Skeletal muscle satellite cell (primary cell): ENCODE data around the gene LTA4H.
"Not testable (repeated sequence)": the region's sequence is repeated elsewhere in the genome, so short reads cannot be mapped to it uniquely, and the experiment has no call there.

ENCODE experiments used
- H3K27me3 ChIP-seq: 2 replicates; pipeline ENCODE4 v1.7.0; 2013; ENCODE audit warnings: low read length; ENCODE audit not compliant: control insufficient read depth, insufficient read depth
- H3K36me3 ChIP-seq: 2 replicates; pipeline ENCODE4 v1.7.0; 2013; ENCODE audit warnings: mild to moderate bottlenecking, control low read depth, low read length; ENCODE audit not compliant: insufficient read depth
- H3K4me1 ChIP-seq: 2 replicates; pipeline ENCODE4 v1.7.0; 2013; ENCODE audit warnings: low read length; ENCODE audit not compliant: control insufficient read depth, insufficient read depth
- H3K4me2 ChIP-seq: 2 replicates; pipeline ENCODE4 v1.7.0; 2013; ENCODE audit warnings: mild to moderate bottlenecking, low read length
- H3K4me3 ChIP-seq: 2 replicates; pipeline ENCODE4 v1.7.0; 2013; ENCODE audit warnings: low read length
- H3K9ac ChIP-seq: 2 replicates; pipeline ENCODE4 v1.7.0; 2013; ENCODE audit warnings: mild to moderate bottlenecking, low read depth, low read length, moderate library complexity
- H3K9me3 ChIP-seq: replicated peaks from 2 replicates; pipeline ENCODE4 v1.7.0; 2013; ENCODE audit warnings: mild to moderate bottlenecking, control low read depth, low read length

The LTA4H gene

GRCh38 chr12:95982602-95983001, 52.8 kb downstream of the LTA4H start:
- no peak overlapping the region for H3K4me2 ChIP-seq
- no peaks in the 10 kb centered on the region for H3K4me1 ChIP-seq
- no peak overlapping the region for H3K9ac ChIP-seq
- H3K9me3 ChIP-seq = no peaks in the 10 kb centered on the region
- no peaks in the 10 kb centered on the region for H3K27me3 ChIP-seq
- no peaks in the 10 kb centered on the region for H3K36me3 ChIP-seq
- H3K4me3 ChIP-seq = no peak overlapping the region

GRCh38 chr12:95980437-95980836, 55.0 kb downstream of the LTA4H start:
- no peaks in the 10 kb centered on the region for H3K9me3 ChIP-seq
- H3K36me3 ChIP-seq = no peaks in the 10 kb centered on the region
- no peak overlapping the region for H3K4me2 ChIP-seq
- no peaks in the 10 kb centered on the region for H3K4me1 ChIP-seq
- no peak overlapping the region for H3K9ac ChIP-seq
- H3K27me3 ChIP-seq = no peaks in the 10 kb centered on the region
- no peak overlapping the region for H3K4me3 ChIP-seq

GRCh38 chr12:95978774-95979173, 56.6 kb downstream of the LTA4H start:
- Histone ChIP-seq H3K4me2 (no peak overlapping the region), H3K4me1 (no peaks in the 10 kb centered on the region), H3K36me3 (no peaks in the 10 kb centered on the region), H3K9me3 (no peaks in the 10 kb centered on the region), H3K9ac (no peak overlapping the region), H3K4me3 (no peak overlapping the region), H3K27me3 (no peaks in the 10 kb centered on the region)

- no peaks in the 10 kb centered on the region for H3K36me3 ChIP-seq
- H3K4me3 ChIP-seq = no peak overlapping the region
- no peaks in the 10 kb centered on the region for H3K27me3 ChIP-seq
- H3K9ac ChIP-seq = no peak overlapping the region
- H3K4me1 ChIP-seq = no peaks in the 10 kb centered on the region
- H3K9me3 ChIP-seq = no peaks in the 10 kb centered on the region
- no peak overlapping the region for H3K4me2 ChIP-seq
Measured at GRCh38 chr12:95978351-95978750, 57.0 kb downstream of the LTA4H start.

GRCh38 chr12:95977764-95978305, 57.6 kb downstream of the LTA4H start:
- no peak overlapping the region for H3K4me2 ChIP-seq
- no peak overlapping the region for H3K4me3 ChIP-seq
- no peaks in the 10 kb centered on the region for H3K36me3 ChIP-seq
- H3K27me3 ChIP-seq = no peaks in the 10 kb centered on the region
- no peak overlapping the region for H3K9ac ChIP-seq
- no peaks in the 10 kb centered on the region for H3K9me3 ChIP-seq
- no peaks in the 10 kb centered on the region for H3K4me1 ChIP-seq

GRCh38 chr12:95976416-95976832, 59.0 kb downstream of the LTA4H start:
- Histone ChIP-seq H3K4me2 (no peak overlapping the region), H3K36me3 (no peaks in the 10 kb centered on the region), H3K27me3 (no peaks in the 10 kb centered on the region), H3K9ac (no peak overlapping the region), H3K4me1 (no peaks in the 10 kb centered on the region), H3K9me3 (no peaks in the 10 kb centered on the region), H3K4me3 (no peak overlapping the region)

- Histone ChIP-seq H3K36me3 (no peaks in the 10 kb centered on the region), H3K9me3 (no peaks in the 10 kb centered on the region), H3K9ac (no peak overlapping the region), H3K27me3 (no peaks in the 10 kb centered on the region), H3K4me2 (no peak overlapping the region), H3K4me3 (no peak overlapping the region), H3K4me1 (no peaks in the 10 kb centered on the region)
Measured at GRCh38 chr12:95975491-95975890, 59.9 kb downstream of the LTA4H start.

- Histone ChIP-seq H3K9ac (no peak overlapping the region), H3K27me3 (no peaks in the 10 kb centered on the region), H3K4me1 (no peaks in the 10 kb centered on the region), H3K4me3 (no peak overlapping the region), H3K4me2 (no peak overlapping the region), H3K36me3 (no peaks in the 10 kb centered on the region), H3K9me3 (no peaks in the 10 kb centered on the region)
Measured at GRCh38 chr12:95974358-95974757, 61.0 kb downstream of the LTA4H start.

- H3K4me3 ChIP-seq = no peak overlapping the region
- H3K9me3 ChIP-seq = no peaks in the 10 kb centered on the region
- H3K36me3 ChIP-seq = no peaks in the 10 kb centered on the region
- H3K4me2 ChIP-seq = no peak overlapping the region
- no peaks in the 10 kb centered on the region for H3K4me1 ChIP-seq
- H3K9ac ChIP-seq = no peak overlapping the region
- H3K27me3 ChIP-seq = no peaks in the 10 kb centered on the region
Measured at GRCh38 chr12:95972832-95973456, 62.4 kb downstream of the LTA4H start.

- Histone ChIP-seq H3K4me2 (no peak overlapping the region), H3K27me3 (no peaks in the 10 kb centered on the region), H3K4me3 (no peak overlapping the region), H3K9me3 (no peaks in the 10 kb centered on the region), H3K9ac (no peak overlapping the region), H3K36me3 (no peaks in the 10 kb centered on the region), H3K4me1 (no peaks in the 10 kb centered on the region)
Measured at GRCh38 chr12:95970905-95971304, 64.5 kb downstream of the LTA4H start.

GRCh38 chr12:95969116-95969515, 66.3 kb downstream of the LTA4H start:
- not testable (repeated sequence) for H3K36me3 ChIP-seq, H3K27me3 ChIP-seq, H3K4me2 ChIP-seq, H3K4me3 ChIP-seq, H3K9ac ChIP-seq, H3K9me3 ChIP-seq, H3K4me1 ChIP-seq

GRCh38 chr12:95967301-95967700, 68.1 kb downstream of the LTA4H start:
- H3K9me3 ChIP-seq = no peaks in the 10 kb centered on the region
- H3K36me3 ChIP-seq = no peaks in the 10 kb centered on the region
- no peaks in the 10 kb centered on the region for H3K4me1 ChIP-seq
- no peak overlapping the region for H3K4me3 ChIP-seq
- H3K9ac ChIP-seq = no peak overlapping the region
- H3K4me2 ChIP-seq = no peak overlapping the region
- peaks cover 5% of the 10 kb centered on the region for H3K27me3 ChIP-seq
